ENCODE data around the gene PCCA.
A peak's percentile ranks its signal among the peaks of the same experiment; 100 is the strongest.
"Not testable (repeated sequence)": the region's sequence is repeated elsewhere in the genome, so short reads cannot be mapped to it uniquely, and the experiment has no call there.

The PCCA gene

GRCh38 chr13:100234524-100235136 is 145.7 kb downstream of the PCCA start:
- DNase-seq: no peak

GRCh38 chr13:100235311-100235901 is 146.5 kb downstream of the PCCA start:
- DNase-seq: peak in 2 of 58 donors; percentile 20 to 34

GRCh38 chr13:100240109-100240779 is 151.4 kb downstream of the PCCA start:
- no peak for DNase-seq

- no peak for DNase-seq
These were observed 155.5 kb downstream of the PCCA start for GRCh38 chr13:100244431-100244830.

- DNase-seq: no peak
These were observed 156.2 kb downstream of the PCCA start for GRCh38 chr13:100245104-100245503.

- no peak for DNase-seq
These were observed 159.0 kb downstream of the PCCA start for GRCh38 chr13:100247937-100248336.

GRCh38 chr13:100254002-100254401 is 165.1 kb downstream of the PCCA start:
- no peak for DNase-seq

GRCh38 chr13:100262404-100262803 is 173.5 kb downstream of the PCCA start:
- DNase-seq: no peak

- DNase-seq: no peak
These were observed 177.1 kb downstream of the PCCA start for GRCh38 chr13:100266026-100266425.

GRCh38 chr13:100269837-100270236 is 180.9 kb downstream of the PCCA start:
- DNase-seq: peak in 45 of 58 donors; percentile 1 to 72 (median 20)

- no peak for DNase-seq
These were observed 184.2 kb downstream of the PCCA start for GRCh38 chr13:100273138-100273537.

- no peak for DNase-seq
These were observed 184.7 kb downstream of the PCCA start for GRCh38 chr13:100273552-100273951.

- DNase-seq: no peak
These were observed 186.1 kb downstream of the PCCA start for GRCh38 chr13:100274942-100275506.

- DNase-seq: no peak
These were observed 186.9 kb downstream of the PCCA start for GRCh38 chr13:100275746-100276145.

- no peak for DNase-seq
These were observed 191.8 kb downstream of the PCCA start for GRCh38 chr13:100280681-100281080.

GRCh38 chr13:100282306-100282705 is 193.4 kb downstream of the PCCA start:
- DNase-seq: not testable (repeated sequence)

- DNase-seq: no peak
These were observed 201.4 kb downstream of the PCCA start for GRCh38 chr13:100290165-100290801.

- DNase-seq: no peak
These were observed 202.7 kb downstream of the PCCA start for GRCh38 chr13:100291624-100292023.

GRCh38 chr13:100297413-100297812 is 208.5 kb downstream of the PCCA start:
- DNase-seq: no peak

GRCh38 chr13:100298116-100298681 is 209.3 kb downstream of the PCCA start:
- DNase-seq: no peak

GRCh38 chr13:100298691-100299090 is 209.8 kb downstream of the PCCA start:
- no peak for DNase-seq

- no peak for DNase-seq
These were observed 211.3 kb downstream of the PCCA start for GRCh38 chr13:100300243-100300642.
